NCI-H1048 (cell line): Measurements from ENCODE around the gene SLC5A12.

Experiments
- DNase-seq: peaks from one replicate; lab custom pipeline; 2025; lab: John Stamatoyannopoulos, UW

SLC5A12 gene, protein sequence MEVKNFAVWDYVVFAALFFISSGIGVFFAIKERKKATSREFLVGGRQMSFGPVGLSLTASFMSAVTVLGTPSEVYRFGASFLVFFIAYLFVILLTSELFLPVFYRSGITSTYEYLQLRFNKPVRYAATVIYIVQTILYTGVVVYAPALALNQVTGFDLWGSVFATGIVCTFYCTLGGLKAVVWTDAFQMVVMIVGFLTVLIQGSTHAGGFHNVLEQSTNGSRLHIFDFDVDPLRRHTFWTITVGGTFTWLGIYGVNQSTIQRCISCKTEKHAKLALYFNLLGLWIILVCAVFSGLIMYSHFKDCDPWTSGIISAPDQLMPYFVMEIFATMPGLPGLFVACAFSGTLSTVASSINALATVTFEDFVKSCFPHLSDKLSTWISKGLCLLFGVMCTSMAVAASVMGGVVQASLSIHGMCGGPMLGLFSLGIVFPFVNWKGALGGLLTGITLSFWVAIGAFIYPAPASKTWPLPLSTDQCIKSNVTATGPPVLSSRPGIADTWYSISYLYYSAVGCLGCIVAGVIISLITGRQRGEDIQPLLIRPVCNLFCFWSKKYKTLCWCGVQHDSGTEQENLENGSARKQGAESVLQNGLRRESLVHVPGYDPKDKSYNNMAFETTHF

GRCh38 chr11:26721948-26722475 lies at the start of gene SLC5A12:
Gene SLC5A12 (minus strand): TSS chr11:26722060. CDS start chr11:26721714, 346 bp downstream.
- no peak for DNase-seq

DNA sequence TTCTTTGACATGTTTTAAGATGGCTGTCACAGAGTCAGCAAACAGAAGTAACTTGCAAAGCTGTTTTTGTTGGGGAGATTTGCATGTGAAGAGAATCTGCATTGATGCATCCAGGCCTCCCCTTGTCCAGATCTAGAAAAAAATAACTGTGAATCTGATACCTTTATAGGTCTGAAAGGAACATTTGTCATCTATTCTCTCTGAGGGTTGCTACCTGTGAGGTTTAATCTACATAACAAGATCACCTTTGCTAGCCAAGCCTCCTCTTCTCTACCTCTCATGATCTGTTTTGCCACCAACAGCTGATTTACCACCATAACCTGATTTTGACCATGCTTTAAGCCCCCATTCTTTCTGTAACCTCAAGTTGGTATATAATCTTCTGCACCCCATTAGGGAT lies 47.2 kb upstream of the SLC5A12 start:
- DNase-seq, result no peak

GRCh38 chr11:26767060-26767459 lies 45.2 kb upstream of the SLC5A12 start:
- DNase-seq, result no peak

GRCh38 chr11:26765323-26765722 lies 43.5 kb upstream of the SLC5A12 start:
- DNase-seq, result no peak

DNA sequence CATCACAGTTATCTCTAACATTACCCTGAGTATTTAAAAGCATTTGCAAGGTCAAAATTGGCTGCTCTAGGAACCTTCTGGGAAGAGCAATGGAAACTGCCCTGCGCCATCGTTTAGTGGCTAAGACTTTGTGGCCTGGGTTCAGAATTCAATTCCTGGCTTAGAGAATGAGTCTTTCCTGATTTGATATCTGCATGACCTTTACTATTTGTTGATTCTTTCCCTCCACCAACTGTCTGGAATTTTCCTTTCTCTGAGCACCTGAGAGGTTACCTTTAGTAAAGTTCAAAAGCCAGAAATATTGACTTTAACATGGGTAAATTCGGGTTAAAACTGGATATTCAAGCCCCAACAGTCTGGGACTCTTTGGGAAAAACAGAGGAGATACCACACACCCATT lies 43.0 kb upstream of the SLC5A12 start:
- DNase-seq, result no peak

DNA sequence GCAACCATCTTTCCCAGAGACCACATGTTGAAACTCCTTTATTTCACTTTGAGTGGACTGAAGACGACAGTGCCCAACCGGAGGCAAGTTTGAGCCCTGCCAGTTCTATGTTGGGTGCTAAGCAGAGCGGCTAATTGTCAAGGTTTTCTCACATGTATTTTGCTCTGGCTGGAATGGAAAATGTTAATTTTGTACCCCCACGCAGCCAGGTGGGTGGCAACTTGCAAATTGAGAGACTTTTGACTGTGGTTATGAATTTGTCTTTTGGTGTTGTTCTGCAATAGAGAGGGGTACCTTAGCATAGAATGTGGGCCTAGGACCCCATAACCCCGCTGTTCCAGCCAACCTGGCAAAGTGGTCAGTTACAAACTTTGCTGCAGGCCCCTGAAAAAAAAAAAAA lies 42.5 kb upstream of the SLC5A12 start:
- DNase-seq, result no peak

GRCh38 chr11:26762089-26762488 lies 40.2 kb upstream of the SLC5A12 start:
- DNase-seq, result no peak

- DNase-seq, result no peak
Measured at GRCh38 chr11:26761361-26761809, 39.5 kb upstream of the SLC5A12 start.

GRCh38 chr11:26757995-26758394 lies 36.1 kb upstream of the SLC5A12 start:
- DNase-seq, result no peak

GRCh38 chr11:26755762-26756161 lies 33.9 kb upstream of the SLC5A12 start:
- no peak for DNase-seq

DNA sequence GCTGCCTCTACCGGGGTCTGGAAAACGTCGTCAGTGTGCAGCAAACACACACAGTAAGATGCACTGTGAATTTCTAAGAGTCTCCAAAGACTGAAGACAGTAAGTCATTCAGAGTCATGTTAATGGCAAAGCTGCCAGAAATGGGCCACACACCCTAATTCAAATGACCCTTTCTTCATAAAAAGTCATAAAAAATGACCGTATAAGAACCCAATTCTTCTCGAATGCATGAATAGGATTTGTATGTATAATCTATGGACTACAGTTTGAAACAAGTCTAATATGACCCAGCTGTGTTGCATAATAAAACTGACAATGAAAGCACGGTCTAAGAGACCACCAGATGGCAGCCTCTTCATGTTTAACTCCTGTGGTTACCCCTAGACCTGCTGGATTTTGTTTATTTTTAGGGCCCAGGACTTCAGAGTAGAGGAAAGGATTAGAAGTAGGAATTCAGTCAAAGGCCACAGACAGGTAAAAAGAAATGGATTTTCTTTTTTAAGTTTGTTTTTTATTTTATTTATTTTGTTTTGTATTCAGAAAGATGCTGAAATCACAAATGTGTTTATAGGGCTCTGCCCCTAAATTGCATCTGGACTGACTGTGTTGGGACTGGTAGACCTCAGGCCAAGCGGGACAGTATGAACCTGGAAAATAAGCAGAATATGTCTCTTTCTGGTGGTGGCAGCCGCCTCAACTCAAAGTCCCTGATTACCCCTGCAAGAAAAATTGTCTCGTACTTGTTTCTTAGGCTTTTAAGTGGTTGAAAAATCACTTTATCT lies 32.1 kb upstream of the SLC5A12 start:
- no peak for DNase-seq

DNA sequence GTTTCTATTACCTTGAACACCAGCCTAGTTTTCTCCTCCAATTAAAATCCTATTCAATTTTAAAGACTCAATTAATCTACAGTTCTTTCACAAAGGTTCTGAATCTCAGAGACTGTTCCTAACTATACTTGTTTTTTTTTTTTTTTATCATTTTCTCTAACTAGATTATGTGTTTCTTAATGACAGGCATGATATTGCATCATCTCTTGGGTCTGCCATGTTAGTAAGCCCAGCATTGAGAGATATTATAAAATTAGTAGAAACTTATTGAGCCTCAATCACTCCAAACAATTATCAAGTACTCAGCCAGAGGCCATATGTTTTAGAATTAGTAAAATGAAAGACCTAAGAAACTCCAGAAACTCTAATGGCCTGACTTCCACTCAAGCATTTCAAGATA lies 28.1 kb upstream of the SLC5A12 start:
- no peak for DNase-seq

- DNase-seq, result no peak
Measured at GRCh38 chr11:26743622-26744021, 21.8 kb upstream of the SLC5A12 start.

GRCh38 chr11:26742966-26743365 lies 21.1 kb upstream of the SLC5A12 start:
- no peak for DNase-seq

DNA sequence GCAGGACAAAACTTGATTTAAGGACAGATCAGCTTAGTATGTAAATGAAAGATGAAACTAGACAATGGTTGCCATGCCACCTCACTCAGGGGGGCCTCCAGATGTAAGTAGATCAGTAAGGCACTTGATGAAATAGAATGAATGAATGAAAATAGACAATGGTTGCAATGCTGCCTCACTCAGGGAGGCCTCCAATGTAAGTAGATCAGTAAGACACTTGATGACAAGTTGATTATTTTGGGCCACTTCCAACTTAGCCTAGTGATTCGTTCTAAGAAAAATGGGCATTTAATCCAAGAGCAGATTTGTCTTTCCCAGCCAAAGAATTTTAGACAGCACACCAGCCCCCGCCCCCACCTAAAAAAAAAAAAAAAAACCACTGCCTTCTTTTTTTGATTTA lies 19.2 kb upstream of the SLC5A12 start:
- DNase-seq, result no peak

- no peak for DNase-seq
Measured at GRCh38 chr11:26739366-26740073, 17.7 kb upstream of the SLC5A12 start.

- DNase-seq, result no peak
Measured at GRCh38 chr11:26734691-26735090, 12.8 kb upstream of the SLC5A12 start.

DNA sequence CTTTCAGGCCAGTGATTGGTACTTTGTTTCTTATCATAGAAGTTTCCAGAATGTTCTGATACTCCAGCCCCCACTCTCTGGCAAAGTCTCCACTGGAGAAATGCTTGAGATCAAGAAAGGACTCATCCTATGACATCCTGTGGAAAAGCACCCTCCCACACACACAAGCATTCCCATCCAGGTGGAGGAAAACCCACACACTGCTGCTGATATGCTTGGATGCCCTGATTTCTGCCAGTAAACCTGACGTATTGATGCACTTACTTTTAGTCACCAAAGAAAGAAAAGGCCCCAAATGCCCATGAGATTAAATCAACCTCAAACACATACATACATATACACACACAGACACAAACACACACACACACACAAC lies 9.2 kb upstream of the SLC5A12 start:
- DNase-seq, result no peak

- DNase-seq, result no peak
Measured at GRCh38 chr11:26730414-26731083, 8.7 kb upstream of the SLC5A12 start.

DNA sequence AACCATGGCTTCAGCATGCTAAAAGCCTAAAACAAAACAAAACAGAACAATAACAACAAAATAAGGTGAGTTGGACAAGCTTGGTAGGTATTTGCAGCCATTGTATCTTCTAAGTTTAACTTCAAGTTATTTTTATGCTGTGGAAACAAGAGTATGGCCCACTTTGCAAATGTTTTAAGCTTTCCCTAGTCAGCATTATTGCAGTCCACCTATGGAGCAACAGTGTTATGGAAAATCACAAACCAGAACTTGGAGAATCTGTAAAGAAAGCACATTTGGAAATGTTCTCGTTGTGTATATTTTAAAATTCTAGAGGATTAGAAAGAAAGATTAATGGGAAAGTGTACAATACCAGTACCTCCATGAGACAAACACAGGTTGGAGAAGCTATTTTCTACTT lies 7.4 kb upstream of the SLC5A12 start:
- DNase-seq, result no peak

- DNase-seq, result no peak
Measured at GRCh38 chr11:26726960-26727359, 5.1 kb upstream of the SLC5A12 start.
